Transverse colon (tissue), 4 donors: ENCODE measurements around the gene ANKIB1. TPM values are rescaled to one million over a fixed set of nuclear protein-coding genes. Genes with fewer than 3 reads are reported as not detected.
A peak's percentile ranks its signal among the peaks of the same experiment; 100 is the strongest.
"Not testable (repeated sequence)": the region's sequence is repeated elsewhere in the genome, so short reads cannot be mapped to it uniquely, and the experiment has no call there.

Source experiments
- DNase-seq: peaks from one replicate; pipeline ENCODE4 v3.0.0-alpha.2; 2019
- H3K27ac ChIP-seq, 4 donors: fragments of 200-600 bp; sonication (generic); 2 replicates each; pipeline ENCODE4 v1.5.1; 2016 to 2018; ENCODE audit warnings: inconsistent platforms in 4 of 4
- H3K27me3 ChIP-seq: fragments of 200-600 bp; sonication (generic); 2 replicates; pipeline ENCODE4 v1.5.1; 2017; ENCODE audit warnings: inconsistent platforms
- H3K36me3 ChIP-seq, 4 donors: fragments of 200-600 bp; sonication (generic); 2 replicates each; pipeline ENCODE4 v1.5.1; 2017 to 2019; ENCODE audit warnings: inconsistent platforms in 4 of 4
- H3K4me1 ChIP-seq, 4 donors: fragments of 200-600 bp; sonication (generic); 2 replicates each; pipeline ENCODE4 v1.5.1; 2017 to 2020; ENCODE audit warnings: inconsistent platforms in 4 of 4
- H3K4me3 ChIP-seq, 4 donors: fragments of 200-600 bp; sonication (generic); 1 replicate in 1 of 4; 2 replicates in 3 of 4; pipeline versions ENCODE4 v1.5.1 to v1.6.1; 2017 to 2019; ENCODE audit warnings: inconsistent platforms in 4 of 4
- H3K9me3 ChIP-seq, 2 donors: fragments of 200-600 bp; sonication (generic); 2 replicates each; pipeline ENCODE4 v1.5.1; 2017 to 2019; ENCODE audit warnings: inconsistent platforms in 2 of 2
- CTCF ChIP-seq, 5 experiments: fragments of 200-600 bp in 3 of 5; fragments of 450-650 bp in 2 of 5; sonication (generic) in 3 of 5; IDR thresholded peaks; 1 replicate in 2 of 5; 2 replicates in 3 of 5; pipeline ENCODE4 v1.5.1; 2016 to 2017; ENCODE audit warnings: antibody characterized with exemption in 5 of 5, inconsistent platforms in 3 of 5, mild to moderate bottlenecking in 2 of 5, moderate library complexity in 1 of 5
- EP300 ChIP-seq: sonication (generic); formaldehyde crosslinking; IDR thresholded peaks from one replicate; pipeline ENCODE4 v1.6.1; 2017; ENCODE audit warnings: antibody characterized with exemption, low read depth
- POLR2A ChIP-seq: fragments of 450-650 bp; IDR thresholded peaks from one replicate; pipeline ENCODE4 v1.6.1; 2016; ENCODE audit warnings: antibody characterized with exemption, mild to moderate bottlenecking, moderate library complexity
- POLR2AphosphoS5 ChIP-seq, 3 donors: sonication (generic); formaldehyde crosslinking; IDR thresholded peaks; one replicate each; pipeline ENCODE4 v1.6.1; 2016; ENCODE audit warnings: antibody characterized with exemption in 3 of 3
- WGBS, 2 donors: methylation state at CpG; one replicate each; pipeline ENCODE4 v1.1.5; 2018; ENCODE audit warnings: low coverage in 1 of 2; 5-methylcytosine and 5-hydroxymethylcytosine counted together
- in situ Hi-C, 4 donors: fragments of 200-750 bp; cut with MboI; loops; one replicate each; pipeline versions ENCODE4 v1.15.0 to v1.15.1; 2017; ENCODE audit warnings: low sequenced_read_pairs in 3 of 4, low pct_ligation_motif_present in 1 of 4, low pct_unique_long_range_greater_than_20kb in 1 of 4
- intact Hi-C: fragments of 100-400 bp; cut with DNase I; formaldehyde crosslinking; loops from one replicate; pipeline ENCODE4 v1.15.1; 2023; ENCODE audit warnings: low total_unique reads
- total RNA-seq, 4 donors: library from RNA; depleted of rRNA; stranded (reverse); fragments of >200 nt; gene quantifications; one replicate each; pipeline ENCODE4 v1.1.0, GENCODE V29; 2016

Gene ANKIB1
- total RNA-seq, 4 donors from 2014 or later, result 29.9 to 45.9 (median 38.5) TPM

GRCh38 chr7:92436612-92437445 lies 191.1 kb downstream of the ANKIB1 start:
- H3K4me3 ChIP-seq, result no peak overlapping the region
- H3K27me3 ChIP-seq, result no peaks in the 10 kb centered on the region
- intact Hi-C loops, result no loop called here
- no peak for TF ChIP-seq CTCF (IDR thresholded peaks at IDR 0.05)
- WGBS, 2 donors, result 66 to 83% methylated on average over 4 to 7 of the region's 7 CpGs
- H3K36me3 ChIP-seq, result no peaks in the 10 kb centered on the region
- DNase-seq, result no peak
- H3K27ac ChIP-seq, result no peak overlapping the region
- no peaks in the 10 kb centered on the region for H3K4me1 ChIP-seq
- in situ Hi-C loops, result loop anchor here in 2 of 4 donors (25.0 kb wide), 1 partner anchor 200 kb away; the partner anchor contains the start of genes ANKIB1 (in 2 of the 2) and KRIT1 (in 2 of the 2)
- H3K9me3 ChIP-seq, result no peaks in the 10 kb centered on the region

- H3K36me3 ChIP-seq, result no peaks in the 10 kb centered on the region
Observed at GRCh38 chr7:92437956-92438491, 192.2 kb downstream of the ANKIB1 start.

GRCh38 chr7:92442720-92443119 lies 196.9 kb downstream of the ANKIB1 start:
- in situ Hi-C loops, result loop anchor here in 2 of 4 donors (25.0 kb wide), 1 partner anchor 205 kb away; the partner anchor contains the start of genes ANKIB1 (in 2 of the 2) and KRIT1 (in 2 of the 2)
- H3K36me3 ChIP-seq, H3K4me3 ChIP-seq, intact Hi-C loops, DNase-seq, H3K27ac ChIP-seq, H3K9me3 ChIP-seq, H3K27me3 ChIP-seq, H3K4me1 ChIP-seq: not testable (repeated sequence)
- WGBS, 2 donors, result 81 to 90% methylated on average over 2 of the region's 2 CpGs

More at GRCh38 chr7:92437956-92438491, 192.2 kb downstream of the ANKIB1 start:
- H3K9me3 ChIP-seq, result no peaks in the 10 kb centered on the region
- intact Hi-C loops, result no loop called here
- no peak for TF ChIP-seq CTCF (IDR thresholded peaks at IDR 0.05)
- no peak for TF ChIP-seq POLR2AphosphoS5 (IDR thresholded peaks at IDR 0.05)
- TF ChIP-seq EP300, result no peak
- no peak for TF ChIP-seq POLR2A
- DNase-seq, result no peak
- in situ Hi-C loops, result loop anchor here in 2 of 4 donors (25.0 kb wide), 1 partner anchor 201 kb away; the partner anchor contains the start of genes ANKIB1 (in 2 of the 2) and KRIT1 (in 2 of the 2)
- 62 to 73% methylated on average over 6 of the region's 6 CpGs for WGBS, 2 donors
- H3K4me1 ChIP-seq, result no peaks in the 10 kb centered on the region
- H3K27ac ChIP-seq, result no peak overlapping the region
- H3K4me3 ChIP-seq, result no peak overlapping the region
- H3K27me3 ChIP-seq, result no peaks in the 10 kb centered on the region

GRCh38 chr7:92446869-92447344 lies 201.1 kb downstream of the ANKIB1 start:
- in situ Hi-C loops, result loop anchor here in 2 of 4 donors (25.0 kb wide), 1 partner anchor 210 kb away; the partner anchor contains the start of genes ANKIB1 (in 2 of the 2) and KRIT1 (in 2 of the 2)

More at GRCh38 chr7:92446869-92447344, 201.1 kb downstream of the ANKIB1 start:
- Histone ChIP-seq H3K36me3 (peaks cover 0 to 15% (median 6%) of the 10 kb centered on the region in 4 donors), H3K27me3 (no peaks in the 10 kb centered on the region), H3K4me3 (peak overlapping the region in 3 of 4 donors; percentile 91 to 99 (median 97)), H3K9me3 (no peaks in the 10 kb centered on the region), H3K27ac (peak overlapping the region; percentile 99), H3K4me1 (peaks cover 0 to 18% (median 9%) of the 10 kb centered on the region in 4 donors)
- 56% methylated on average over 21 of the region's 21 CpGs; no CpG with 5 or more reads in 1 of the 2 donors for WGBS, 2 donors
- intact Hi-C loops, result loop anchor here (5.0 kb wide), 1 partner anchor 200 kb away; the partner anchor contains the start of genes ANKIB1 and KRIT1
- TF ChIP-seq POLR2A, result no peak
- no peak for TF ChIP-seq EP300
- peak in 1 of 5 experiments; percentile 97 for TF ChIP-seq CTCF (IDR thresholded peaks at IDR 0.05)
- TF ChIP-seq POLR2AphosphoS5 (IDR thresholded peaks at IDR 0.05), result no peak
- peak; percentile 17 for DNase-seq
